AG20443 (cell line): ENCODE data around the gene CEND1.
A peak's percentile ranks its signal among the peaks of the same experiment; 100 is the strongest.

Experiments
- DNase-seq: peaks from one replicate; pipeline ENCODE4 v3.0.0; 2012; ENCODE audit warnings: low spot score, mixed read lengths

Gene CEND1

GRCh38 chr11:777288-778255, 12.3 kb downstream of the CEND1 start, which contains the start of gene GATD1:
TSS of gene GATD1 (minus strand) at chr11:777487. CDS start at chr11:777462, 25 bp downstream.
- peak; percentile 100 for DNase-seq

GRCh38 chr11:776561-777287, 13.2 kb downstream of the CEND1 start:
- no peak for DNase-seq

- DNase-seq: no peak
Observed at GRCh38 chr11:776263-776560, 13.7 kb downstream of the CEND1 start.

GRCh38 chr11:774873-775592, 14.9 kb downstream of the CEND1 start:
- DNase-seq: no peak

- no peak for DNase-seq
Observed at GRCh38 chr11:773830-774229, 16.1 kb downstream of the CEND1 start.

- no peak for DNase-seq
Observed at GRCh38 chr11:773425-773824, 16.5 kb downstream of the CEND1 start.

- no peak for DNase-seq
Observed at GRCh38 chr11:772429-773390, 17.2 kb downstream of the CEND1 start.

- DNase-seq: no peak
Observed at GRCh38 chr11:771617-772204, 18.2 kb downstream of the CEND1 start.

- DNase-seq: no peak
Observed at GRCh38 chr11:770642-771616, 19.0 kb downstream of the CEND1 start.

- no peak for DNase-seq
Observed at GRCh38 chr11:769887-770641, 19.8 kb downstream of the CEND1 start.

- DNase-seq: no peak
Observed at GRCh38 chr11:767238-767637, 22.7 kb downstream of the CEND1 start.

- no peak for DNase-seq
Observed at GRCh38 chr11:766936-767210, 23.0 kb downstream of the CEND1 start.

- DNase-seq: no peak
Observed at GRCh38 chr11:766106-766935, 23.6 kb downstream of the CEND1 start.

GRCh38 chr11:765802-766091, 24.1 kb downstream of the CEND1 start:
- no peak for DNase-seq

- peak; percentile 71 for DNase-seq
Observed at GRCh38 chr11:765025-765801, 24.7 kb downstream of the CEND1 start.

GRCh38 chr11:764322-765024, 25.4 kb downstream of the CEND1 start:
- DNase-seq: no peak
